NT2/D1 (cell line): ENCODE results near the gene ADAM22.

Experiments
- SUZ12 ChIP-seq: IDR thresholded peaks from 2 replicates; pipeline ENCODE4 v1.6.1; 2011; ENCODE audit not compliant: insufficient read length, insufficient read depth; ENCODE audit errors: extremely low read depth
- YY1 ChIP-seq: IDR thresholded peaks from 2 replicates; pipeline ENCODE4 v1.6.1; 2011; ENCODE audit not compliant: insufficient read length, insufficient read depth
- ZNF274 ChIP-seq: IDR thresholded peaks from 2 replicates; pipeline ENCODE4 v1.6.1; 2011; ENCODE audit warnings: mild to moderate bottlenecking, low read depth, low read length

DNA sequence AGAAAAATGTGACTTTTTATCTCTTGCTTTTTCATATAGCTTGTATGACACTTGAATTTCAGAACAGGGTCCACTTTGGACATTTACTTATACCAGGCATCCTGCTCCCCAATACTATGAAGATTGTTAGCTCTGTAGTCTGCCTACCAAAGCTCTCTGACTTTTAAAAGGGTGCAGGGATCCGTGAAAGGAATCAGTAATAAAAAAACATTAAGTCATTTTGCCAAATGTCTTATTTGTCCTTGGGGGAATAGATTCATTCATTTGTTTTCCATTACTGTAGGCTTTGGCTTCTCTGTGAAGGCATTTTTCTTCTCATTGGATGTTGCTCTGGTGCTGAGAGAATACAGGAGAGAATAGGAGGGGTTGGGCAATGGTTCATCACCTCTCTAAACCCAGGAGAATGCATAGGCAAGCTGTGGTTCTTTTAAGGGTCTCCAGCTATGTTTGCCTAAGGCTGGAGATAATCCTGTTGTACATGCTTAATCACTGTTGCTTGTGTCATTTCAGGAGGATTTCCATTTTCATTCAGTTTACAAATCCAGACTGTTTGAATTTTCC lies 182.3 kb downstream of the ADAM22 start:
- TF ChIP-seq ZNF274 (no peak), YY1 (no peak), SUZ12 (no peak)
